Spleen (tissue), 3 donors: ENCODE results near the gene ELP1.

ENCODE experiments used
- POLR2A ChIP-seq, 3 donors: fragments of 450-650 bp; IDR thresholded peaks; one replicate each; pipeline ENCODE4 v1.5.1; 2017; ENCODE audit warnings: antibody characterized with exemption in 3 of 3, mild to moderate bottlenecking in 1 of 3
- POLR2AphosphoS5 ChIP-seq, 3 donors: sonication (generic); formaldehyde crosslinking; IDR thresholded peaks; one replicate each; pipeline ENCODE4 v1.5.1; 2017; ENCODE audit warnings: antibody characterized with exemption in 3 of 3

DNA sequence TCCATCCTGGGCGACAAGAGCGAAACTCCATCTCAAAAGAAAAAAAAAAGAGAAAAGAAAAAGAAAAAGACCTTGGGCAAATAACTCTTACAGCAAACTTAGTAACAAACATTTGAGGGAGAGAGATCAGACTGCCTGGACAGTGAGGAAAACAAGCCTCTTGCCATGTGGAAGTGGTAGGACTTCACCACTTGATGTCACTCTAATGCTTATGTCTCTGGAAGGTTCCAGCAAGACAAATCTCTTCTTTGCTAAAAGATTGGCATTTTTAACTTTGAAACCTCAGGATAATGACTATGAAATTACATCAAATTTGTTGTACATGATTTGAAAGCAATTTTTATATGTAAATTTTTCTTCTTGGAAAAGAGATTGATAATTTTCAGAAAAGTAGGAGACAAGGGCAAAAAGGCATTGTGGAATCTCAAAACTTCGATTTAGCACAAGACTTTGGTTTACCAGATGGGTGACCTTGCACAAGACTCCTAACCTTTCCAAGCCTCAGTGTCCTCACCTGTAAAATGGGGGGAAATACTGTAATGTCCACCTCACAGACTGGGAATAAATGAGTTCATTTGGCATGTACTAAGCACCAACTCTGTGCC, 83.5 kb downstream of the ELP1 start:
- TF ChIP-seq POLR2A (IDR thresholded peaks at IDR 0.05) (no peak), POLR2AphosphoS5 (IDR thresholded peaks at IDR 0.05) (no peak)
